Hematopoietic multipotent progenitor cell treated with erythropoietin and hydrocortisone succinate and interleukin-3 and kit ligand, for 8 days (in vitro differentiated cells): Measurements from ENCODE around the gene HMOX2.
A peak's percentile ranks its signal among the peaks of the same experiment; 100 is the strongest.

ENCODE experiments used
- DNase-seq: peaks from one replicate; pipeline ENCODE4 v3.0.0-alpha.2; 2015

HMOX2 gene

DNA sequence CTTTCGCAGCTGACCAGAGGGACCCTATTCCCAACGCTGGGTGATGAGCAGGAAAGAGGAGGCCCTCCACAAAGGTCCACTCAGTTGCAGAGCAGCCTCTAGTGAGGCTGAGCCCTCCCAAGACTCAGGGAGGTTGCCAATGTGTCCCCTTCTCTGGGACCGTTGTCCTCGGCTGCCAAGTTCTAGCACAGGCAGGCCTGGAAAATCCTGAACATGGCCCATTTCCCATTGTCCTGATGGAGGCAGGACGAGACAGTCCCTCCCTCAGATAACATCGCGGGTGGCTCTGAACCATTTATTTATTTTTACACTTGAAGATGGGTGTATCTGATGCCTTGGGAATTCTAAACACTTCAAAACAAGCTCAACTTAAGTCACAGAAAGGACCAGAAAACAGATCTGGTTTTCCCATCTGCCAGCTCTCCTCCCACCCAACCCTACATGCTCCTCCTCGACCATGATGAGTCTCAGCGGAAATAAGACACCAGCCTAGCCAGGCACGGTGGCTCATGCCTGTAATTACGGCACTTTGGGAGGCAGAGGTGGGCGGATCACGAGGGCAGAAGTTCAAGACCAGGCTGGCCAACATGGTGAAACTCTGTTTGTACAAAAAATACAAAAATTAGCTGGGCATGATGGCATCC, 49.6 kb downstream of the HMOX2 start:
- no peak for DNase-seq

DNA sequence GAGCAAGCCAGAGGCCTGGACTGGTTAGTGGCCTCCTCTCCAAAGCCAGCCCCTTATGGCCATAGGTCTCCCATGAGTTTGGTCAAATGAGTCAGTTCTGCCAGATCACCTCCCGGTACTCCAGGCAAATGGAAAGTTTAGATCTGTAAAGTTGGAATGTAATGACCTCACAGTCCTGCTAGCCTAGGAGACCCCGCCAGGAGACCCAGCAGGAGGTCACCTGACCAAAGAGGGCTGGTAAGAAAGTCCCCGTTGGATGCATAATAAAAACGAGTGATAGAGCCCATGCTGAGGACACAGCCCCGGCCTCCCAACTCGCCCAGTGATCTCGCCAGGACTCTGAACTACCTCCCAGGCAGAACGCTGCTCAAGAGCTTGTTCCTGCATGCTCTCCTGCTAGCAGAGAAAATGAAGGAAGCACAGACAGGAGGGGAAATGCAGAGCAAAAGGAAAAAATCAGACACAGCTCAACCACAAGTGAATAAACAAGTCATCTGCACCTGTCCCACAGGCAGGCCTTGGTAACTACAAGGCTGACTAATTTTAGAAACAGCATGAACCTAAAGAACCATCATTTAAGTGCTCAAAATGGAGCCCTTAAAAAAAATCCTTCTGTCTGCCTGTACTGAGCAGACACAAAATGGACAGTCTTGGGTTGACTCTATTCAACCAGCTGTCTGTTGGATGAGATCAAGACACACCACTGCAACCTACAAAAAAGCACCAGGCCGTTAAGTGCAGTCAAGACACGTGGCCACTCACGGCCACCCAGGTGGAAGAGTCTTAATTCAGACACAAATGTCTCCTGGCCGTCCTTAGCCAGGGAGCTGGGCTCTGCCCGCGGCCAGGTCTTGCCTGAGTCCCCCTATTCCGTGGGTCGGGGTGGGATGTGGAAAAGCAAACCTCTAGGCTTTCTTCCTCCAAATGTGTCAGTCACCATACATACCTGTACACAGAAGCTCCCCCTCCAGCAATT, 53.2 kb downstream of the HMOX2 start:
- no peak for DNase-seq

DNA sequence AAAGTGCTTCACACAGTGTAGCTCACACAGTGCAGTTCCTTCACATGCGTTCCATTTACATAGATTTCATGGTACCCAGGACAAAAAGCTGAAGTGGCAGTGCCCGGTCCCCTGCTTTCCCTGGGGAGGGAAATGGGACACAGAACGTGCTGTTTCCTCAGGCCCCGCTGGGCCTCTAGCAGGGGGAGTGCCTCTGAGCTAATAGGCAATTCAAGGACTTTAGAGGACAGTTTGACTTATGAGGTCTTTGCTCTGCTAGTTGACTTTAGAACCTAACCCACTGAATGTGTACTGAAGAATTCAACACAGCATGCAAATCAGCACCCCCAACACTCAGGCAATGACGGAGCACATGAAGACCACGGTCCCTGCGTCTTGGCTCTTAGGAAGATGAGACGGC, 55.6 kb downstream of the HMOX2 start:
- no peak for DNase-seq

DNA sequence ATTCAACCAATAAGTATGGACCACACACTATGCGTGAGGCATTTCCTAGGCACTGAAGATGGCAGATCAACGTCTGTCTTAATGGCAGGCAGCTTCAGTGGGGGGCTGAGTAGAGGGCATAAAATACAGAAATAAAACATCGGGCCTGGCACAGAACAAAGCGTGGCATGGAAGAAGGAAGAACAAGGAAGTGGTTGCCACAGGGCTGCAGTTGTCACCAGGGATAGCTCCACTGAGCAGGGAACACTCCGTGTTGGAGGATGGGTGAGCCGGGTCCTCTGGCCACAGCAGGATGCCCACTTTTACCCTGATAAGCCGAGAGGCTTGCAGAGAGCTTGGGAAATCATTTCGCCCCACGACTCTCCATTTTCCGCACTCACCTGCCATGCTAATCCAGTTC, 56.0 kb downstream of the HMOX2 start:
- no peak for DNase-seq

DNA sequence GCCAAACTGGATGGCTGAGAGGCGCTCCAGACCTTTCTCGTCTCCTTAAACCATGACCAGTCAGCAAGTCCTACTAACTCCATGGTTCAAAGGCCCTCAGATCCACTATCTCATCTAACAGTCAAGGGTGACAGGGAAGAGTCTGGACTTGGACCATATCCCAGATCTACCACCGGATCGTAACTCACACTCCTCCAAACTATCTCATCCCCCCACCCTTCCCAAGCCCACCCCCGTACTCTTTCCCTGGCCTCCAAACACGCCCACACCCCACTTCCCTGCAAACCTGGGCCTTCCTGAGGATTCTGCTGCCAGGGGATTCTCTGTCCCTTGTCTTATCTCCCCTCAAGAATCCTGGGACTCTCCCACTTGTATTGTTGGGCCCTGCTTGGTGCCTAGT, 57.3 kb downstream of the HMOX2 start:
- DNase-seq = no peak

DNA sequence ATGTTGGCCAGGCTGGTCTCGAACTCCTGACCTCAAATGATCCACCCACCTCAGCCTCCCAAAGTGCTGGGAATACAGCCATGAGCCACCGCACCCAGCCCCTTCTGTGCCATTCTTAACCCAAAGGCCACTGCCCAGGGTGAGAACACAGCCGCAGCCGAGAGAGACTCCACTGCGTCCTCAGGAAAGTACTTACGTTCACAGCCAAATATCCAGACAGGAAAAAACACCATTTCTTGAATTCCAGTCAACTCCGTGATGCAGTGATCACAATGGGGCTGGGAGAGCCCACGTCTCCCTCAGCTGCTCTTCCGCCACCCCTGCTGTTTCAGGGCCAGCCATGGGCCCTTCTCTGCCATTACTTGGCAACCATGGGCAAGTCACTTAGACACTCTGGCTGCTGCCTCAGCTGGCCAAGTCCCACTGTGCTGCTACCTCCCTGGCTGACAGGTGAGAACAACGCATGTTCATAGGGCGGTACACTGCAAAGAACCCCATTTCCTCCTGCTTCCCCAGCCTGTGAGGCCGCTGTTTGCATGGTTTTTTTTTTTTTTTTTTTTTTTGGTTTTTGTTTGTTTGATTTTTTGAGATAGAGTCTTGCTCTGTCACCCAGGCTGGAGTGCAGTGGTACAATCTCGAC, 58.1 kb downstream of the HMOX2 start:
- no peak for DNase-seq

DNA sequence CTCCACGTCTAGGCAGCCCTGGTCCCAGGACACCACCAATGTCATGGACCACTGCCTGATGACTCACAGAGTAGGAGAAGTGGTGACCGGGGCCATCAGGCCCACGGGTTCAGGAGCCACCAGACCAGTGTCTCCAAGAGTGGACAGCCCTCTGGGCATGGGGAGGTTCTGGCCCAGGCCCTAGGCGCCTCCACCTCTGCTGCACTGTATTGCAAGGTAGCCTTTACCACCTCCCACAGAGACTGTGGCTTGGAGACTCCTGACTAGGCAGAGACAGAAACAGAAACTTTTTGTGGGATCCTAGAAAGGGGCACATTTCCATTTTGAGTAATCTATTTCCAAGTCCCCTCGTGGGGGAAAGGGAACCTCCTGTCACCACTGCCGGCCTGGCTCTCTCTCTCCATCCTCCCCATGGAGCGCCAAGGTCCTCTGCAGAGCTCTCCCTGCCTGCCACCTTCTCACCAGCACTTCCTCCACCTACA, 59.5 kb downstream of the HMOX2 start:
- DNase-seq = no peak

DNA sequence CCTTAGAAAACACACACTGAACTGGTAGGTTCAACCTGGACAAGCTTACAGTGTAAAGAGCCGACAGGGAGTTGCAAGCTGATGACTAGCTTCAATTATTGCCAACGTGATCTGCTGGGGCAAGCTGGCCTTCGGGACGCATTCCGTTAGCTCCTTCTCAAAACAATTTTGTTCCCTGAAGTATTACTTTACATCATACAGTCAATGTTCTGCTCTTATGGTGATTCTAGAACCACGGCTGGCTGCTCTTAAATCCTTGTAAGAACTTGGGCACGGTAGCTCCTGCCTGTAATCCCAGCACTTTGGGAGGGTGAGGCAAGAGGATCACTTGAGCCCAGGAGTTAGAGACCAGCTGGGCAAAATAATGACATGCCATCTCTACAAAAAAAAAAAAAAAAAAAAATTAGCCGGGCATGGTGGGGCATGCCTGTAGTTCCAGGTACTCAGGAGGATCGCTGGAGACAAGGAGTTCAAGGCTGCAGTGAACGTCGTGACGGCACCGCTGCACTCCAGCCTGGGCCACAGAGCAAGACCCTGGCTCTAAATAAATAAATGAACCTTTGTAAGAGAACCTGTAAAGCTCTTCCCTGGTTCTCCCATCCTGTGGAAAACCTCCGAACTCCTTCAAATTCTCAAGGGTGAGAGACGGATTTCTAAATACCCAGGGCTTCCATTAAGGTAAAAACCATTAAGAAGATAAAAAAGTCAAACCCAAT, 60.4 kb downstream of the HMOX2 start:
- DNase-seq = no peak

DNA sequence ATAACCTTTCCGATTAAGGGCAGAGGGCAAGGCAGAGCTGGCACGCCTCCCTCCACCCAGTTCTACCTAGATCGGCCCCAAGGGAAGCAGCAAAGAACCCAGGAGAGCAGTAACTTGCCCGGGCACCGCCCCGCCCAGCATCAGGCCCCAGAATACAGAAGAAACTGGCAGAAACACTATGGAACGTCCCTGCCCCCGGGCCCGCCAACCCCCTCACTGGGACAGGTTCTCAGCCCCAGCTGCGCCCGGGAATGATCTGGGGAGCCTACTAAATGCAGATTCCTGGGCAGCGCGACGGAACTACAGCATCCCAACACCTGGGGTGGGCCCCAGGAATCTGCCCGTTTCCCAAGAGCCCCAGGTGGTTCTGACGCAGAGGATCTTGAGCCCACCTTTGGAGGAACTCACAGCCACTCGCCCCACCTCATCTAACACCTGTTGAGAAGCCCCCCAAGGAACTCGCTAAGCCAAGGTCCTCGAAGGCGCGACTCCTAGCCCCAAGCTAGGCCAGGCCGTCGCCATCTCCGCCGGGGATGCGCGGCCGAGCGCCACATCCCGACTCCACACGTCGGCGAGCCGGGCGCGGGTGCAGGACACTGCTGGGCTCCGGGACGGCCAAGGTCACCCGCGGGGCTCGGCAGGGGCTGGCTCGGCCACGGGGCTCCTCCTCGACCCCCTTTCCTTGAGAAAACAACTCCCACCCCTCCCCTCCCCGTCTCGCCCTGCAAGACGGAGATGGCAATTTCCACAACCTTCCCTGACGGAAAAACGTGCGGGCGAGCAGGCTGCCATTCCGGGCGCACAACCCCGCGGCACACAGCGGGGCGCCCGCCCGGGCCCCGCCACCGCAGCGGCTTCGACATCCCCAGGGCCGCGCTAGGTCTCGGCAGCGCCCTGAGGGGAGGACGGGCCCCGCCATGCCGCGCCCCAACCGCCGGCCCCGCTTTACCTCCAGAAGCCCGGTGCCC, 61.5 kb downstream of the HMOX2 start:
- no peak for DNase-seq

DNA sequence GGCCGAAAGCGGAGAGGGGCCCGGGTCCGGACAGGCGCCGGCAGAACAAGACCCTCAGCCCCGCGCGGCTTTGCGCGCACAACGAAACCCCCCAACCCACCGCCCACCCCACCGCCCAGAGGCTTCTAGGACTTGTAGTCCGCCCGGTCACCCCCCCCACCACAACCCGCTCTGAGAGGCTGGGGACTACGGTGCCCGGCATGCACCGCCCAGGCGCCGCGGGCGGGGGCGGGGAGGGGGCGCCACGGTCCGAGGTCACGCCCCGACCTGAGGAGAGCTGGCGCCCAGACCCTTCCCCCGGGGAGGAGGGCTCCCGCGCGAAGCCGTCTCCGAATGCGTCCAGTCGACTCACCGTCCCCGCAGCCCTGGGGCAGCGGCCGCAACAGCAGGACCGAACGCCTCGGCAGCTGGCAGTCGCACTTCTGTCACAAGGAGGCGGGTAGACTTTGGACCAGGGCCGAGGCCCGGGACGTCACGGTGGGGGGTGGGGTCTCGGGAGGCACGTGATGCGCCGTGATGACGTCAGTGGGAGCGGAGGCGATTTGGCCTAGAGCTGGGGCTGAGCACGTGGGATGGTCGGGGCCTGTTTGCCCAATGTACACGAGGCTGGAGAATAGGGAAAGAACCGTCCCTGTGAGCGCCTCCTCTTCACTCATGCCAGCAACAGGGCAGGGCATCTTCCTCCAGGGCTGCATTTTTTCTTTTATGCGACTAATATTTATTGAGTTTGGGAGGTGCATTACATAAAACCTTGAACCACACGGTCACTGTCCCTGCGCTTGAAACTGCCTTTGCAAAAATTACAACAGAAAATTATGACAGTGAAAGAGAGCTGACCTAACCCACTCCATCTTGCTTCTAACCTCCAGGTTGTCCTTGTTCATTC, 62.4 kb downstream of the HMOX2 start, which contains the start of gene CDIP1:
Gene CDIP1 (minus strand): TSS at position 424 of the 886 bp plus-strand sequence. CDS start 24,643 bp downstream, outside the sequence.
- DNase-seq = peak; percentile 92

DNA sequence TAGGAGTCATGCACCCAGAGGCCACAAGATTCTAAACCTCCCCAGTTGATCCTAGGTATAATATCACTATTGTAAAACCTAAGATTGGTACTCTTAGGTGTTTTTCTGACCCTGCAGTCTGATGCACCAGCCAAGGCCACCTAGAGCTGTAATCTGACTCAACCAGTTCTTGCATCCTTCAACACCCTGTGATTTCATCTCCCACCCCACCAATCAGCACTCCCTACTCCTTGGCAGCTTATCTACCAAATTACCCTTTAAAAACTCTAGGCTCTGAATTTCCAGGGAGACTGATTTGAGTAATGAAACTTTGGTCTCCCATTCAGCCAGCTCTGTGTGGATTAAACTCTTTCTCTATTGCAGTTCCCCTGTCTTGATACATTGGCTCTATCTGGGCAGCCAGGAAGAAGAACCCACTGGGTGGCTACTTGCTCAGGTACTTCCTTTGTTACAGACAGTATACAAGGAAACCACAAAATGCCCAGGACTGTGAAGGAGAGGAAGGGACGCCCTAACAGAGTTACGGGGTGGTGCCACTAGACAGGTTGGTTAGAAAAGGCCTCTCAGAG, 63.6 kb downstream of the HMOX2 start:
- DNase-seq = no peak

DNA sequence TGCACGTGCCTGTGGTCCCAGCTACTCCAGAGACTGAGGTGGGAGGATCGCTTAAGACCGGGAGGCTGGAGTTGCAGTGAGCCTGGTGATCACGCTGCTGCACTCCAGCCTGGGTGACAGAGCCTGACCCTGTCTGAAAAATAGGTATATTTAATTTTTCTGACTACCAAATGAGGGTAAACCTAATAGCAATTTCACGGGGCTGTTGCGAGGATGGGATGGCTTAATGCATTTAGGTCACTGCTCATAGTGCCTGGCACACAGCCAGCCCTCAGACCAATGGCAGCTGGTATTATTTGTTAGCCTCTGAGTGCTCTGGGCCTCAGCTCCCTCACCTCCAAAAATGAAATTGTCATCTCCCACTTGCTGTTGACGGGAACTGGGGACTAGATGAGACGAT, 68.3 kb downstream of the HMOX2 start:
- no peak for DNase-seq

DNA sequence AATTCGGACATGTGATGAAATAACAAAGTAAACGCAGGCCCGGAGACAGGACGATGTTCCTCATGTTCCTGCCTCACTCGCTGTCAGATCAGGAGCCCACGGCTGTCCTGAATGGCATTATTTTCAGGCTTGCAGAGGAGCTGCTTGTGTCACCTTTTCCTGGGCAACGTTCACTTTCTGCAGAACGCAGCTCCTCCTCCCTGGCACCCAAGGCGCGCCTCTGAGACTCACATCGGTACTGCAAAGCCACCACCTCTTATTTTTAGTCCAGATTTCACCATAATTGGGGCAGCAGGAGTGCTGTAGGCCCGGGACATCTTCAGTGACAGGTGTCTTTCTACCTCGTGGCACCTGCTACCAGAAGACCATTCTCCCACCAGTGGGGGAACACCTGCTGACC, 71.9 kb downstream of the HMOX2 start:
- no peak for DNase-seq

DNA sequence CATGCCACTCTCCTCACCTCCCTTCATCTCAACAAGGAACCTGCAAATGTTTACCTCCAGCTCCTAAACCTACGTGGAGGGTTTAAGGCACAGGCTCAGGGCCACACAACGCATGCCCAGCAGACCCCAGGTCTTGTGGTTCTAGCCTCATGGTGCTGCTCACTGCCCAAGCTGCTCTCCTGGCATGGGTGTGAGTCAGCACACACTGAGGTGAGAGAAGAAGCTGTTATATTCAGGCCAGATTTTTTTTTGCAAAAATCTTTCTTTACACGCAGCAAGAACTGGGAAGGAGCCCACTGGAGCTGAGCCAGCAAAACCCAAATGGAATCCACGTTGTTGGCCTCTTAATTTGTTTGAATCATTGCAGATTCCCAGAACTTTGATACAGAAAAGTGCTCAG, 74.4 kb downstream of the HMOX2 start:
- no peak for DNase-seq

DNA sequence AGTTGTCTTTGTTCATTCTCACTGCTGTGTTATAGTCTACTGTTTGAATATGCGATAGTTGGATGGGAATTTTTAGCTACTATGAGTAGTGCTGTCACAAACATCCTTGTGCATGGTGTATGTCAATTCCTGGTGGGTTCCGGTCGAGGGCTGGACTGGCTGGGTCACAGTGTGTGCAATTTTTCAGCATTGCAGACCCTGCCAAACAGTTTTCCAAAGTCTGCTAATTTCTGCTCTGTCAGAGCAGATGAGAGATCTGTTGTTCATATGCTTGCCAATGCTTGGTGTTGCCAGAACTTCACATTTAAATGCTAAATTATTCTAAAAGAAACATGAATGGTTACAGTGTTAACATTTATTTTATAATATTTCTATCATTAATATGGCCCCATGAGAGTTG, 76.3 kb downstream of the HMOX2 start:
- DNase-seq = no peak

DNA sequence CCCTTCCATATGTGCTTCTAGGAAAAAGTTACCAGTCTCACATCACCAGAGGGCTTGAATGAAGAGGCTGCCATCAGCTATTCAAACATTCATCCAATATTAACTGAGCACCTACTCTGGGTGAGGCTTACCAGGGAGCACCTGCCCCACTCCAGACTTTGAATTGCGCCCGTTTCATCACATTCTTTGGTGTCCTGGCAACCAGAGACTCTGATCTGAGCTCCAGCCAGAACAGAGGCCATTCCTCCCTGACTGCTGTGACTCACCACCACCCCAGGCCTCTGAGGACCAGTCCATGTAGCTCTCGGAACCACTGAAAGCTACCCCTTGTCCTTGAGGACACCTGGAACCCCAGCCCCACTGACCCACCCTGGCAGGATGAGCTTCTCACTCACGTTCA, 79.9 kb downstream of the HMOX2 start, which contains the start of gene C16orf96:
Gene C16orf96 (plus strand): TSS at position 229 of the 400 bp plus-strand sequence. CDS start 150 bp downstream, at position 379.
- DNase-seq = no peak

DNA sequence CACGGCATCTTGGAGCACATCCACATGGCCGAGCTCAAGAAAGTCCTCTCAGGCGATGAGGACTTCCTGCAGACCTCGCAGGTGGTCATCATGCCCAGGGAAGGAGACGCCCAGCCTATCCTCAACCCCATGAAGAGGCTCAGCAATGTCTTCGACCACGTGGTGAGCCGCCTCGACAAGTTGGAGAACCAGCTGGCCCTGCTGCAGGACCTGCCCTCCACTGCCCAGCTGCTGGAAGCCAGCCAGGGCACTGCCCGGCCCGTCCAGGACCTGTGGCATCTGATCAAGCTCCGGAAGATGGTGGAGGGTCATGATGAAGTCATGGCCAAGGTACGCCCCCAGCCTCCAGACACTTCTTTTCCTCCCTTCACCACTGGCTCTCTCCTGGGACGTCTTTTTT, 80.4 kb downstream of the HMOX2 start:
- DNase-seq = no peak

DNA sequence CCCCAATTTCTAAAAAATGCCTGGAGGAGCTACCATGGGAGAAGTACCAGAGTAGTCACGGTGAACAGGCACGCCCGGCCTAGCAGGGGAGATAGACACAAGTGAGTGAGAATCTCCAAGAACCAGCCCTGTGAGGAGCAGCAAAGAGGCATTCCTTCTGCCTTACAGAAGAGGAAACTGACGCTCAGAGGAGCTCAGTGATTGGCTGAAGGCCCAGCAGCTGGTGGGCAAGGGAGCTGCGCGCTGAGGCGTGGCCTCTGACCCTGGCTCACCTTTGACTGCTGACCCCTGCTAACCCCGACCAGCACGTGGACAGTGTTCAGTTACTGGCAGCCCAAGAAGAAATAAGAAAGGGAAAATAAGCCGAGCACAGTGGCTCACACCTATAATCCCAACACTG, 81.8 kb downstream of the HMOX2 start:
- no peak for DNase-seq
